ENCODE measurements around the gene TPM3. TPM values are rescaled to one million over a fixed set of nuclear protein-coding genes. Genes with fewer than 3 reads are reported as not detected.

TPM3 gene
- total and polyA plus RNA-seq, 2 experiments from 2014 or later = 557 to 578 TPM

- Histone ChIP-seq H3K9me3 (ENCODE audit: low read depth) (no peaks in the 10 kb centered on the region), H3K36me3 (ENCODE audit: low read depth) (peaks cover 2% of the 10 kb centered on the region), H4K20me1 (ENCODE audit: insufficient read depth) (peaks cover 53% of the 10 kb centered on the region), H3K9ac (0 out of 2 replicates have a peak overlapping the region, but pooled peaks have one; percentile 12), H3K27ac (peak overlapping the region; percentile 17; the same call in 1 of the 2 replicates), H3K79me2 (ENCODE audit: insufficient read depth) (peaks cover 77% of the 10 kb centered on the region), H3F3A (ENCODE audit: insufficient read depth) (peaks cover 62% of the 10 kb centered on the region), H3K4me1 (ENCODE audit: insufficient read depth) (peaks cover 64% of the 10 kb centered on the region), H3K4me2 (ENCODE audit: unreplicated experiment) (peak overlapping the region; percentile 100), H2AFZ (no peak overlapping the region), H3K4me3 (peak overlapping the region; percentile 99), H3K9me2 (ENCODE audit: insufficient read depth) (no peaks in the 10 kb centered on the region), H3K27me3 (replicated peaks; ENCODE audit: insufficient read depth) (no peaks in the 10 kb centered on the region)
- TF ChIP-seq EZH2 (IDR thresholded peaks at IDR 0.05; ENCODE audit: insufficient read depth, poor library complexity, severe bottlenecking) (no peak), EZH2phosphoT487 (IDR thresholded peaks at IDR 0.05; ENCODE audit: insufficient read depth, low read depth) (no peak)
- in situ Hi-C loops (cut with MboI) = no loop called here
- DNase-seq = no peak
- WGBS, 2 experiments (ENCODE audit: low coverage in 1 of 2, low lambda C conversion rate in 2 of 2, missing lambda C conversion rate in 2 of 2) = 84 to 86% methylated on average over 3 of the region's 3 CpGs
Measured at GRCh38 chr1:154179946-154180687, 11.8 kb downstream of the TPM3 start.

- H3K4me3 ChIP-seq = peak overlapping the region; percentile 99; the same call in 1 of the 2 replicates
- peak overlapping the region; percentile 17; the same call in 1 of the 2 replicates for H3K27ac ChIP-seq
- peaks cover 87% of the 10 kb centered on the region for H3K79me2 ChIP-seq (ENCODE audit: insufficient read depth)
- DNase-seq = no peak
- 85 to 90% methylated on average over 10 of the region's 10 CpGs for WGBS, 2 experiments (ENCODE audit: low coverage in 1 of 2, low lambda C conversion rate in 2 of 2, missing lambda C conversion rate in 2 of 2)
- peaks cover 9% of the 10 kb centered on the region for H3K36me3 ChIP-seq (ENCODE audit: low read depth)
- H3K9ac ChIP-seq = peak overlapping the region; percentile 12; the same call in 1 of the 2 replicates
- no peak for TF ChIP-seq EZH2phosphoT487 (IDR thresholded peaks at IDR 0.05; ENCODE audit: insufficient read depth, low read depth)
- no peak for TF ChIP-seq EZH2 (IDR thresholded peaks at IDR 0.05; ENCODE audit: insufficient read depth, poor library complexity, severe bottlenecking)
- no peaks in the 10 kb centered on the region for H3K27me3 ChIP-seq (replicated peaks; ENCODE audit: insufficient read depth)
- H3K4me1 ChIP-seq (ENCODE audit: insufficient read depth) = peaks cover 64% of the 10 kb centered on the region
- peaks cover 62% of the 10 kb centered on the region for H3F3A ChIP-seq (ENCODE audit: insufficient read depth)
- no peaks in the 10 kb centered on the region for H3K9me2 ChIP-seq (ENCODE audit: insufficient read depth)
- in situ Hi-C loops (cut with MboI) = no loop called here
- peak overlapping the region; percentile 100 for H3K4me2 ChIP-seq (ENCODE audit: unreplicated experiment)
- H3K9me3 ChIP-seq (ENCODE audit: low read depth) = no peaks in the 10 kb centered on the region
- peaks cover 53% of the 10 kb centered on the region for H4K20me1 ChIP-seq (ENCODE audit: insufficient read depth)
- no peak overlapping the region for H2AFZ ChIP-seq
Measured at GRCh38 chr1:154178911-154179811, 12.7 kb downstream of the TPM3 start.

- Histone ChIP-seq H4K20me1 (ENCODE audit: insufficient read depth) (peaks cover 53% of the 10 kb centered on the region), H3K4me3 (no peak overlapping the region), H3K79me2 (ENCODE audit: insufficient read depth) (peaks cover 98% of the 10 kb centered on the region), H2AFZ (no peak overlapping the region), H3K27me3 (replicated peaks; ENCODE audit: insufficient read depth) (no peaks in the 10 kb centered on the region), H3F3A (ENCODE audit: insufficient read depth) (peaks cover 62% of the 10 kb centered on the region), H3K4me1 (ENCODE audit: insufficient read depth) (peaks cover 64% of the 10 kb centered on the region), H3K27ac (peak overlapping the region; percentile 29), H3K9me2 (ENCODE audit: insufficient read depth) (no peaks in the 10 kb centered on the region), H3K9me3 (ENCODE audit: low read depth) (no peaks in the 10 kb centered on the region), H3K4me2 (ENCODE audit: unreplicated experiment) (peak overlapping the region; percentile 28), H3K9ac (no peak overlapping the region), H3K36me3 (ENCODE audit: low read depth) (peaks cover 14% of the 10 kb centered on the region)
- WGBS, 2 experiments (ENCODE audit: low coverage in 1 of 2, low lambda C conversion rate in 2 of 2, missing lambda C conversion rate in 2 of 2) = 46 to 56% methylated on average over 2 of the region's 2 CpGs
- no peak for TF ChIP-seq EZH2 (IDR thresholded peaks at IDR 0.05; ENCODE audit: insufficient read depth, poor library complexity, severe bottlenecking)
- TF ChIP-seq EZH2phosphoT487 (IDR thresholded peaks at IDR 0.05; ENCODE audit: insufficient read depth, low read depth) = no peak
- in situ Hi-C loops (cut with MboI) = no loop called here
- peak; percentile 24 for DNase-seq
Measured at GRCh38 chr1:154178013-154178412, 13.9 kb downstream of the TPM3 start.

GRCh38 chr1:154176337-154176736, 15.6 kb downstream of the TPM3 start:
- peak overlapping the region; percentile 45 for H3K27ac ChIP-seq
- H3K9me2 ChIP-seq (ENCODE audit: insufficient read depth) = no peaks in the 10 kb centered on the region
- H3K27me3 ChIP-seq (replicated peaks; ENCODE audit: insufficient read depth) = no peaks in the 10 kb centered on the region
- no peak for TF ChIP-seq EZH2 (IDR thresholded peaks at IDR 0.05; ENCODE audit: insufficient read depth, poor library complexity, severe bottlenecking)
- no peak for TF ChIP-seq EZH2phosphoT487 (IDR thresholded peaks at IDR 0.05; ENCODE audit: insufficient read depth, low read depth)
- H3K36me3 ChIP-seq (ENCODE audit: low read depth) = peaks cover 31% of the 10 kb centered on the region
- H3K79me2 ChIP-seq (ENCODE audit: insufficient read depth) = peaks cover 100% of the 10 kb centered on the region
- peaks cover 51% of the 10 kb centered on the region for H3F3A ChIP-seq (ENCODE audit: insufficient read depth)
- H3K4me1 ChIP-seq (ENCODE audit: insufficient read depth) = peaks cover 61% of the 10 kb centered on the region
- no peak overlapping the region for H3K4me3 ChIP-seq
- in situ Hi-C loops (cut with MboI) = no loop called here
- peak overlapping the region; percentile 32 for H3K4me2 ChIP-seq (ENCODE audit: unreplicated experiment)
- no peak overlapping the region for H2AFZ ChIP-seq
- WGBS, 2 experiments (ENCODE audit: low coverage in 1 of 2, low lambda C conversion rate in 2 of 2, missing lambda C conversion rate in 2 of 2) = 26 to 27% methylated on average over 2 of the region's 2 CpGs
- DNase-seq = peak; percentile 93
- H3K9me3 ChIP-seq (ENCODE audit: low read depth) = no peaks in the 10 kb centered on the region
- H4K20me1 ChIP-seq (ENCODE audit: insufficient read depth) = peaks cover 47% of the 10 kb centered on the region
- H3K9ac ChIP-seq = no peak overlapping the region

Data from GM23248 (cell line).